Esophagus squamous epithelium (tissue), 4 donors: ENCODE results near the gene ACAA1.

Experiments used
- POLR2A ChIP-seq, 4 donors: fragments of 450-650 bp; IDR thresholded peaks; one replicate each; pipeline ENCODE4 v1.6.1; 2017; ENCODE audit warnings: antibody characterized with exemption in 4 of 4, mild to moderate bottlenecking in 4 of 4, moderate library complexity in 3 of 4
- TF ChIP-seq, protein P1 (sequence below), 6 experiments: fragments of 450-650 bp in 4 of 6; fragments of 200-600 bp in 2 of 6; sonication (generic) in 2 of 6; IDR thresholded peaks; one replicate each; pipeline ENCODE4 v1.5.1; 2016 to 2019; ENCODE audit warnings: antibody characterized with exemption in 6 of 6, mild to moderate bottlenecking in 4 of 6, moderate library complexity in 4 of 6

DNA sequence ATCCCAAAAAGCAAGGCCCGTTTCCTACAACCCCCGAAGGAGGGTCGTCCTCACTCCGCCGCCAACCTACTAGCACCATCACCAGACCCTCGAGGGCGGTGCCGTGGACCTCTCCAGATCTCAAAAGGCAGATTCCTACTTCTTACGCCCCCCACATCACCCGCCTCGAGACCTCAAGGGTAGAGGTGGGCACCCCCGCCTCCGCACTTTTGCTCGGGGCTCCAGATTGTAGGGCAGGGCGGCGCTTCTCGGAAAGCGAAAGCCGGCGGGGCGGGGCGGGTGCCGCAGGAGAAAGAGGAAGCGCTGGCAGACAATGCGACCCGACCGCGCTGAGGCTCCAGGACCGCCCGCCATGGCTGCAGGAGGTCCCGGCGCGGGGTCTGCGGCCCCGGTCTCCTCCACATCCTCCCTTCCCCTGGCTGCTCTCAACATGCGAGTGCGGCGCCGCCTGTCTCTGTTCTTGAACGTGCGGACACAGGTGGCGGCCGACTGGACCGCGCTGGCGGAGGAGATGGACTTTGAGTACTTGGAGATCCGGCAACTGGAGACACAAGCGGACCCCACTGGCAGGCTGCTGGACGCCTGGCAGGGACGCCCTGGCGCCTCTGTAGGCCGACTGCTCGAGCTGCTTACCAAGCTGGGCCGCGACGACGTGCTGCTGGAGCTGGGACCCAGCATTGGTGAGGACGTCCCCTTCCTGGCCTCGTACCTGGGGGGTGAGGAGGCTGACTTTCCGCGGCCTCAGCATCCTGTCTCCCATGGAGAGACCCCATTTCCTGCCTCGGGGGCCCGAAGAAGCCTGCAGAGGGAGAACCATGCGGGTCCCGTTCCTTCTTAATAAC, 1.6 kb upstream of the ACAA1 start, which contains the start of gene MYD88:
- TF ChIP-seq, protein P1, sequence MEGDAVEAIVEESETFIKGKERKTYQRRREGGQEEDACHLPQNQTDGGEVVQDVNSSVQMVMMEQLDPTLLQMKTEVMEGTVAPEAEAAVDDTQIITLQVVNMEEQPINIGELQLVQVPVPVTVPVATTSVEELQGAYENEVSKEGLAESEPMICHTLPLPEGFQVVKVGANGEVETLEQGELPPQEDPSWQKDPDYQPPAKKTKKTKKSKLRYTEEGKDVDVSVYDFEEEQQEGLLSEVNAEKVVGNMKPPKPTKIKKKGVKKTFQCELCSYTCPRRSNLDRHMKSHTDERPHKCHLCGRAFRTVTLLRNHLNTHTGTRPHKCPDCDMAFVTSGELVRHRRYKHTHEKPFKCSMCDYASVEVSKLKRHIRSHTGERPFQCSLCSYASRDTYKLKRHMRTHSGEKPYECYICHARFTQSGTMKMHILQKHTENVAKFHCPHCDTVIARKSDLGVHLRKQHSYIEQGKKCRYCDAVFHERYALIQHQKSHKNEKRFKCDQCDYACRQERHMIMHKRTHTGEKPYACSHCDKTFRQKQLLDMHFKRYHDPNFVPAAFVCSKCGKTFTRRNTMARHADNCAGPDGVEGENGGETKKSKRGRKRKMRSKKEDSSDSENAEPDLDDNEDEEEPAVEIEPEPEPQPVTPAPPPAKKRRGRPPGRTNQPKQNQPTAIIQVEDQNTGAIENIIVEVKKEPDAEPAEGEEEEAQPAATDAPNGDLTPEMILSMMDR (IDR thresholded peaks at IDR 0.05) = no peak
- TF ChIP-seq POLR2A (IDR thresholded peaks at IDR 0.05) = peak in 2 of 4 donors; percentile 44 to 85
